IMR-90 (cell line): ENCODE results near the gene PRMT7. TPM values are rescaled to one million over a fixed set of nuclear protein-coding genes. Genes with fewer than 3 reads are reported as not detected.

Source experiments
- ATAC-seq: fragments of 200-7000 bp; cut with Tn5 transposase; 2 replicates; pipeline ENCODE4 v1.9.1; 2020; ENCODE audit warnings: low read depth, mild to moderate bottlenecking, moderate library complexity
- BruUV-seq: library from RNA; stranded (reverse); fragments of 400-500 nt; replicated peaks from 2 replicates; lab custom pipeline; 2021; lab: Mats Ljungman, UMichigan
- CTCF ChIA-PET: fragments of 300-600 bp; formaldehyde crosslinking; extraction: SDS; loops from one replicate; lab custom pipeline; 2021; ENCODE audit warnings: antibody characterized with exemption; lab: Yijun Ruan, JAX
- POLR2A ChIA-PET: fragments of 300-600 bp; sonication (Branson Sonifier 250); formaldehyde crosslinking; loops from one replicate; lab custom pipeline; 2022; ENCODE audit warnings: antibody characterized with exemption; ENCODE audit not compliant: unreplicated experiment; lab: Charles Lee
- DNase-seq: peaks from one replicate; pipeline ENCODE4 v3.0.0; 2013
- H2AFZ ChIP-seq: replicated peaks from 2 replicates; pipeline ENCODE3; 2013; ENCODE audit warnings: low read length, mild to moderate bottlenecking; ENCODE audit not compliant: poor library complexity
- H2AK5ac ChIP-seq: 2 replicates; pipeline ENCODE4 v1.6.1; 2013; ENCODE audit warnings: low read depth, low read length, inconsistent platforms
- H2AK9ac ChIP-seq: replicated peaks from 2 replicates; pipeline ENCODE3; 2013; ENCODE audit warnings: mild to moderate bottlenecking, low read depth, low read length, moderate library complexity; ENCODE audit not compliant: poor library complexity
- H2BK120ac ChIP-seq: 2 replicates; pipeline ENCODE4 v1.6.1; 2013; ENCODE audit warnings: low read depth, low read length, inconsistent platforms
- H2BK15ac ChIP-seq: 3 replicates; pipeline ENCODE4 v1.6.1; 2013; ENCODE audit warnings: low read depth, low read length, inconsistent platforms
- H2BK20ac ChIP-seq: 2 replicates; pipeline ENCODE4 v1.6.1; 2013; ENCODE audit warnings: low read depth, mild to moderate bottlenecking, inconsistent platforms, low read length, moderate library complexity
- H2BK5ac ChIP-seq: 2 replicates; pipeline ENCODE4 v1.6.1; 2013; ENCODE audit warnings: mild to moderate bottlenecking, low read depth, low read length, inconsistent platforms; ENCODE audit not compliant: poor library complexity, severe bottlenecking
- H3K14ac ChIP-seq: replicated peaks from 2 replicates; pipeline ENCODE4 v1.6.1; 2013; ENCODE audit warnings: low read depth, low read length, inconsistent platforms
- H3K18ac ChIP-seq: 2 replicates; pipeline ENCODE4 v1.6.1; 2013; ENCODE audit warnings: low read depth, low read length, control low read depth
- H3K23ac ChIP-seq: 2 replicates; pipeline ENCODE4 v1.6.1; 2013; ENCODE audit warnings: low read depth, low read length, inconsistent platforms
- H3K27ac ChIP-seq: 2 replicates; pipeline ENCODE4 v1.5.1; 2013; ENCODE audit warnings: mild to moderate bottlenecking, control low read depth, low read length; ENCODE audit not compliant: insufficient read depth
- H3K27me3 ChIP-seq: 2 replicates; pipeline ENCODE4 v1.6.1; 2013; ENCODE audit warnings: low read length; ENCODE audit not compliant: control insufficient read depth, insufficient read depth
- H3K36me3 ChIP-seq: 2 replicates; pipeline ENCODE4 v1.6.1; 2013; ENCODE audit warnings: low read length, mixed read lengths; ENCODE audit not compliant: control insufficient read depth, insufficient read depth
- H3K4ac ChIP-seq: 2 replicates; pipeline ENCODE4 v1.6.1; 2013; ENCODE audit warnings: low read depth, low read length, inconsistent platforms
- H3K4me1 ChIP-seq: 2 replicates; pipeline ENCODE4 v1.6.1; 2013; ENCODE audit warnings: low read length, mixed read lengths; ENCODE audit not compliant: control insufficient read depth, insufficient read depth
- H3K4me2 ChIP-seq: 2 replicates; pipeline ENCODE4 v1.6.1; 2013; ENCODE audit warnings: low read depth, mild to moderate bottlenecking, control low read depth, low read length, moderate library complexity
- H3K4me3 ChIP-seq: 2 replicates; pipeline ENCODE4 v1.5.1; 2013; ENCODE audit warnings: low read depth, mild to moderate bottlenecking, control low read depth, low read length, moderate library complexity; ENCODE audit not compliant: insufficient read depth
- H3K56ac ChIP-seq: 2 replicates; pipeline ENCODE4 v1.6.1; 2013; ENCODE audit warnings: low read length, inconsistent platforms; ENCODE audit not compliant: insufficient read depth; ENCODE audit errors: extremely low read depth
- H3K79me1 ChIP-seq, 2 experiments: 2 replicates each; pipeline ENCODE4 v1.6.1; 2013; ENCODE audit warnings: low read length in 2 of 2, inconsistent platforms in 1 of 2, low read depth in 1 of 2
- H3K9ac ChIP-seq: 2 replicates; pipeline ENCODE4 v1.6.1; 2013; ENCODE audit warnings: low read depth, low read length, control low read depth
- H3K9me1 ChIP-seq: 2 replicates; pipeline ENCODE4 v1.6.1; 2013; ENCODE audit warnings: low read length, inconsistent platforms; ENCODE audit not compliant: insufficient read depth
- H3K9me3 ChIP-seq: 2 replicates; pipeline ENCODE4 v1.6.1; 2013; ENCODE audit warnings: low read length; ENCODE audit not compliant: control insufficient read depth, insufficient read depth
- H4K20me1 ChIP-seq: 2 replicates; pipeline ENCODE4 v1.6.1; 2013; ENCODE audit warnings: low read length, inconsistent platforms; ENCODE audit not compliant: insufficient read depth
- H4K5ac ChIP-seq: 2 replicates; pipeline ENCODE4 v1.6.1; 2013; ENCODE audit warnings: mild to moderate bottlenecking, low read depth, low read length, control low read depth
- H4K8ac ChIP-seq, 2 experiments: 2 replicates each; pipeline ENCODE4 v1.6.1; 2013; ENCODE audit warnings: low read depth in 2 of 2, low read length in 2 of 2, control low read depth in 1 of 2, inconsistent platforms in 1 of 2
- H4K91ac ChIP-seq: 2 replicates; pipeline ENCODE4 v1.6.1; 2013; ENCODE audit warnings: low read depth, low read length, inconsistent platforms; ENCODE audit not compliant: insufficient read depth
- BHLHE40 ChIP-seq: fragments of 150-350 bp; IDR thresholded peaks from 2 replicates; pipeline ENCODE4 v1.6.1; 2016; ENCODE audit warnings: mild to moderate bottlenecking, low read depth, low read length
- CEBPB ChIP-seq: IDR thresholded peaks from 2 replicates; pipeline ENCODE4 v1.6.1; 2012; ENCODE audit warnings: low read depth, low read length, improper control_type of control experiment
- CHD1 ChIP-seq: IDR thresholded peaks from 2 replicates; pipeline ENCODE4 v1.6.1; 2012; ENCODE audit warnings: low read depth, low read length, improper control_type of control experiment
- CTCF ChIP-seq: conservative IDR thresholded peaks from 2 replicates; pipeline ENCODE4 v1.5.1; 2012; ENCODE audit warnings: mild to moderate bottlenecking, low read depth, low read length, improper control_type of control experiment
- FOS ChIP-seq: fragments of 150-350 bp; IDR thresholded peaks from 2 replicates; pipeline ENCODE4 v1.6.1; 2016; ENCODE audit warnings: low read depth, low read length
- MAFK ChIP-seq: IDR thresholded peaks from 2 replicates; pipeline ENCODE4 v1.6.1; 2012; ENCODE audit warnings: low read depth, low read length, improper control_type of control experiment
- MAZ ChIP-seq: IDR thresholded peaks from 2 replicates; pipeline ENCODE4 v1.6.1; 2012; ENCODE audit warnings: low read depth, mild to moderate bottlenecking, low read length, improper control_type of control experiment, moderate library complexity, borderline replicate concordance
- MXI1 ChIP-seq: IDR thresholded peaks from 2 replicates; pipeline ENCODE4 v1.6.1; 2012; ENCODE audit warnings: low read depth, mild to moderate bottlenecking, low read length, moderate library complexity, borderline replicate concordance
- NFE2L2 ChIP-seq: fragments of 150-350 bp; IDR thresholded peaks from 2 replicates; pipeline ENCODE4 v1.6.1; 2016; ENCODE audit warnings: low read depth, mild to moderate bottlenecking, low read length
- POLR2A ChIP-seq: IDR thresholded peaks from 2 replicates; pipeline ENCODE4 v1.6.1; 2012; ENCODE audit warnings: mild to moderate bottlenecking, low read depth, low read length
- RAD21 ChIP-seq: IDR thresholded peaks from 2 replicates; pipeline ENCODE4 v1.6.1; 2012; ENCODE audit warnings: low read length, improper control_type of control experiment
- RCOR1 ChIP-seq: IDR thresholded peaks from 2 replicates; pipeline ENCODE4 v1.6.1; 2012; ENCODE audit warnings: mild to moderate bottlenecking, low read length, improper control_type of control experiment; ENCODE audit not compliant: insufficient replicate concordance
- RFX5 ChIP-seq: IDR thresholded peaks from 2 replicates; pipeline ENCODE4 v1.8.0; 2012; ENCODE audit warnings: low read depth, mild to moderate bottlenecking, low read length, moderate library complexity
- SMC3 ChIP-seq: fragments of 150-350 bp; IDR thresholded peaks from 2 replicates; pipeline ENCODE4 v1.6.1; 2016; ENCODE audit warnings: low read depth, mild to moderate bottlenecking, antibody characterized with exemption, low read length, moderate library complexity
- WGBS, 2 experiments: methylation state at CpG; one replicate each; pipeline versions ENCODE4 v1.1.5 to v1.1.7; 2013; ENCODE audit warnings: missing lambda C conversion rate in 2 of 2; ENCODE audit not compliant: insufficient read length in 1 of 2; ENCODE audit errors: extremely low coverage in 2 of 2; 5-methylcytosine and 5-hydroxymethylcytosine counted together
- dilution Hi-C: fragments of 300-500 bp; cut with HindIII; formaldehyde crosslinking; loops from one replicate; pipeline ENCODE4 v1.14.3; 2018; ENCODE audit warnings: low sequenced_read_pairs; ENCODE audit not compliant: unreplicated experiment
- in situ Hi-C: fragments of 300-500 bp; cut with MboI; formaldehyde crosslinking; loops from 3 replicates; pipeline ENCODE4 v1.14.3; 2019; ENCODE audit warnings: low sequenced_read_pairs, inconsistent platforms, mixed read lengths
- intact Hi-C: fragments of 100-400 bp; cut with micrococcal nuclease; formaldehyde crosslinking; loops from 2 replicates; pipeline ENCODE4 v1.10.0; 2022
- polyA plus RNA-seq, 3 experiments: library from polyadenylated mRNA; depleted of rRNA; stranded (reverse); fragments of >200 nt; gene quantifications; 2 replicates each; pipeline ENCODE4 v1.2.3, GENCODE V29; 2012; ENCODE audit warnings: low replicate concordance in 1 of 3
- total RNA-seq: library from RNA; depleted of rRNA; stranded (reverse); fragments of >200 nt; gene quantifications from 2 replicates; pipeline ENCODE4 v1.2.3, GENCODE V29; 2012
- TF ChIP-seq, protein P1 (sequence below): fragments of 150-350 bp; IDR thresholded peaks from 2 replicates; pipeline ENCODE4 v1.6.1; 2017; ENCODE audit warnings: mild to moderate bottlenecking, antibody characterized with exemption, low read length, low read depth
- TF ChIP-seq, protein P2 (sequence below): fragments of 150-350 bp; IDR thresholded peaks from 2 replicates; pipeline ENCODE4 v1.6.1; 2016; ENCODE audit warnings: low read depth, mild to moderate bottlenecking, low read length, moderate library complexity, borderline replicate concordance

PRMT7 gene
- total and polyA plus RNA-seq, 2 of the 4 experiments (the other 2 are of a cell fraction) = 63.1 to 68.6 TPM

- Histone ChIP-seq H3K4ac (no peak overlapping the region), H4K5ac (no peak overlapping the region), H4K91ac (no peak overlapping the region), H2AK9ac (no peak overlapping the region), H3K14ac (no peak overlapping the region), H3K9me1 (peaks cover 4% of the 10 kb centered on the region; the same call in 1 of the 2 replicates), H3K23ac (no peak overlapping the region), H4K20me1 (no peaks in the 10 kb centered on the region), H3K56ac (no peak overlapping the region), H3K9me3 (no peaks in the 10 kb centered on the region), H2AFZ (no peak overlapping the region), H2AK5ac (no peak overlapping the region), H3K4me1 (no peaks in the 10 kb centered on the region), H2BK120ac (no peak overlapping the region), H4K8ac (no peak overlapping the region), H3K36me3 (peaks cover 63% of the 10 kb centered on the region), H3K79me1 (no peaks in the 10 kb centered on the region), H3K9ac (no peak overlapping the region), H2BK15ac (no peak overlapping the region), H3K4me3 (no peak overlapping the region), H3K4me2 (no peak overlapping the region), H2BK5ac (no peak overlapping the region), H3K27me3 (no peaks in the 10 kb centered on the region), H3K27ac (no peak overlapping the region), H3K18ac (no peak overlapping the region), H2BK20ac (no peak overlapping the region)
- TF ChIP-seq RAD21 = no peak
- TF ChIP-seq MXI1 = no peak
- no peak for TF ChIP-seq NFE2L2
- no peak for TF ChIP-seq CHD1
- TF ChIP-seq MAFK = no peak
- no peak for TF ChIP-seq CTCF
- TF ChIP-seq SMC3 = no peak
- TF ChIP-seq POLR2A = no peak
- TF ChIP-seq RFX5 = no peak
- TF ChIP-seq MAZ = no peak
- no peak for TF ChIP-seq RCOR1
- TF ChIP-seq, protein P1, sequence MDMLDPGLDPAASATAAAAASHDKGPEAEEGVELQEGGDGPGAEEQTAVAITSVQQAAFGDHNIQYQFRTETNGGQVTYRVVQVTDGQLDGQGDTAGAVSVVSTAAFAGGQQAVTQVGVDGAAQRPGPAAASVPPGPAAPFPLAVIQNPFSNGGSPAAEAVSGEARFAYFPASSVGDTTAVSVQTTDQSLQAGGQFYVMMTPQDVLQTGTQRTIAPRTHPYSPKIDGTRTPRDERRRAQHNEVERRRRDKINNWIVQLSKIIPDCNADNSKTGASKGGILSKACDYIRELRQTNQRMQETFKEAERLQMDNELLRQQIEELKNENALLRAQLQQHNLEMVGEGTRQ = no peak
- TF ChIP-seq BHLHE40 = no peak
- TF ChIP-seq CEBPB = no peak
- no peak for TF ChIP-seq FOS
- TF ChIP-seq, protein P2, sequence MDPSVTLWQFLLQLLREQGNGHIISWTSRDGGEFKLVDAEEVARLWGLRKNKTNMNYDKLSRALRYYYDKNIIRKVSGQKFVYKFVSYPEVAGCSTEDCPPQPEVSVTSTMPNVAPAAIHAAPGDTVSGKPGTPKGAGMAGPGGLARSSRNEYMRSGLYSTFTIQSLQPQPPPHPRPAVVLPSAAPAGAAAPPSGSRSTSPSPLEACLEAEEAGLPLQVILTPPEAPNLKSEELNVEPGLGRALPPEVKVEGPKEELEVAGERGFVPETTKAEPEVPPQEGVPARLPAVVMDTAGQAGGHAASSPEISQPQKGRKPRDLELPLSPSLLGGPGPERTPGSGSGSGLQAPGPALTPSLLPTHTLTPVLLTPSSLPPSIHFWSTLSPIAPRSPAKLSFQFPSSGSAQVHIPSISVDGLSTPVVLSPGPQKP = no peak
- no TSS peak for BruUV-seq
- POLR2A ChIA-PET = no interaction called here
- dilution Hi-C loops (no loop called here), intact Hi-C loops (no loop called here), in situ Hi-C loops (no loop called here)
- WGBS, 2 experiments = no CpG with 5 or more reads among the region's 11 CpGs
- CTCF ChIA-PET = interaction anchor here (0.8 to 1.5 kb wide), 2 partner anchors 15 to 18 kb away, joined by 3 to 5 read pairs; no protein-coding TSS in a partner anchor
- no peak for DNase-seq
- no peak for ATAC-seq
These were observed 33.4 kb downstream of the PRMT7 start for GRCh38 chr16:68344252-68344651.
